GM10248 (cell line): Measurements from ENCODE around the gene NHP2.

Source experiments
- CTCF ChIA-PET: fragments of 300-600 bp; sonication (Branson Sonifier 250); formaldehyde crosslinking; extraction: SDS; loops from one replicate; lab custom pipeline; 2021; ENCODE audit warnings: antibody characterized with exemption; lab: Yijun Ruan, JAX
- POLR2A ChIA-PET: fragments of 350-650 bp; sonication (Branson Sonifier 250); formaldehyde crosslinking; extraction: SDS; loops from one replicate; lab custom pipeline; 2020; ENCODE audit warnings: antibody characterized with exemption; lab: Yijun Ruan, JAX
- DNase-seq: peaks from one replicate; pipeline ENCODE4 v3.0.0; 2012; ENCODE audit errors: extremely low spot score
- CTCF ChIP-seq: IDR thresholded peaks from 2 replicates; pipeline ENCODE4 v1.5.1; 2012; ENCODE audit warnings: mild to moderate bottlenecking, low read depth; ENCODE audit errors: extremely low read depth, missing control alignments, control extremely low read depth

Gene NHP2

DNA sequence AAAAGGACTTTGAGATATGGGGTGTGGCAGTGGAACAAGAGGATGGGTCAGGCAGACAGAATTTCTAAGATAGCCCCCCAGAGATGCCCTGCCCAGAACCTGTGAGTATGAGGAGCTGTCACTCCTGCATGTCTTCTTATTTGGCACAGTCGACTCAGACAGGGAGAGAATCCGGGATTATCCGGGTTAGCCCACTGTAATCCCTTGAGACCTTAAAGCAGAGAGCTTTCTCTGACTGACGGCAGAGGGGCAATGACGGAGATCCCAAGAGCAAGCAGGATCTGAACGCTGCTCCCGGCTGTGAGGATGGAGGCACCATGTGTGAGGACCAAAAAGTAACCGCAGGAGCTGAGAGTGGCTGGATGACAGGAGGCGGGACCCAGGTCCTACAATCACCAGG lies 8.8 kb upstream of the NHP2 start:
- ChIA-PET CTCF (interaction anchor here (1.1 to 3.1 kb wide), 8 partner anchors 9 to 101 kb away, joined by 3 to 40 read pairs (median 4); partner anchors contain the start of gene NHP2), POLR2A (no interaction called here)
- DNase-seq, result no peak
- TF ChIP-seq CTCF, result no peak

DNA sequence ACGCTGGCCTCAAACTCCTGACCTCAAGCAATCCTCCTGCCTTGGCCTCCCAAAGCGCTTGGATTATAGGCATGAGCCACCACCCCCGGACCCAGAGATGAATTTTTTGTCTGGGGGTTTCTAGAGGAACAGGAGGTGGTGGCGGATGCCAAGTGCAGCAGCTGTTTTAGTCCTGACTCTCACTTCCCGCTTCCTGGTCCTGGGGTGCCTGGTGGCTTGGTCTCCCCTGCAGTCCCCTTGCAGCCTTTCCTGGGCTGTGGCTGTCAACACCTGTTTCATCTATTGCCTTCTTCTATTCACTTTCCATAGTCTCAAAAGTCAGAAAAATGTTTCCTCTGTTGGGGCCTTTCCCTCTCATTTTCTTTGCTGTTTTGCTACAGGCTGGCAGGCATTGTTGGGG lies 6.5 kb upstream of the NHP2 start:
- ChIA-PET CTCF (interaction anchor here (9.3 kb wide), 1 partner anchor 84 kb away, joined by 73 read pairs; no protein-coding TSS in a partner anchor), POLR2A (no interaction called here)
- DNase-seq, result no peak
- TF ChIP-seq CTCF, result no peak

GRCh38 chr5:178155065-178155464 lies 1.4 kb upstream of the NHP2 start:
- no peak for DNase-seq
- ChIA-PET CTCF (interaction anchor here (0.7 to 9.3 kb wide), 3 partner anchors 9 to 79 kb away, joined by 4 to 73 read pairs (median 5); no protein-coding TSS in a partner anchor), POLR2A (no interaction called here)
- TF ChIP-seq CTCF, result no peak

GRCh38 chr5:178152491-178153444 lies 917 bp downstream of the NHP2 start:
- TF ChIP-seq CTCF, result no peak
- no peak for DNase-seq
- ChIA-PET POLR2A (interaction anchor here (0.8 to 0.9 kb wide), 2 partner anchors 15 to 52 kb away, joined by 4 to 8 read pairs; partner anchors contain the start of gene HNRNPAB), CTCF (interaction anchor here (0.9 to 9.3 kb wide), 11 partner anchors 8 to 76 kb away, joined by 3 to 73 read pairs (median 3); no protein-coding TSS in a partner anchor)

DNA sequence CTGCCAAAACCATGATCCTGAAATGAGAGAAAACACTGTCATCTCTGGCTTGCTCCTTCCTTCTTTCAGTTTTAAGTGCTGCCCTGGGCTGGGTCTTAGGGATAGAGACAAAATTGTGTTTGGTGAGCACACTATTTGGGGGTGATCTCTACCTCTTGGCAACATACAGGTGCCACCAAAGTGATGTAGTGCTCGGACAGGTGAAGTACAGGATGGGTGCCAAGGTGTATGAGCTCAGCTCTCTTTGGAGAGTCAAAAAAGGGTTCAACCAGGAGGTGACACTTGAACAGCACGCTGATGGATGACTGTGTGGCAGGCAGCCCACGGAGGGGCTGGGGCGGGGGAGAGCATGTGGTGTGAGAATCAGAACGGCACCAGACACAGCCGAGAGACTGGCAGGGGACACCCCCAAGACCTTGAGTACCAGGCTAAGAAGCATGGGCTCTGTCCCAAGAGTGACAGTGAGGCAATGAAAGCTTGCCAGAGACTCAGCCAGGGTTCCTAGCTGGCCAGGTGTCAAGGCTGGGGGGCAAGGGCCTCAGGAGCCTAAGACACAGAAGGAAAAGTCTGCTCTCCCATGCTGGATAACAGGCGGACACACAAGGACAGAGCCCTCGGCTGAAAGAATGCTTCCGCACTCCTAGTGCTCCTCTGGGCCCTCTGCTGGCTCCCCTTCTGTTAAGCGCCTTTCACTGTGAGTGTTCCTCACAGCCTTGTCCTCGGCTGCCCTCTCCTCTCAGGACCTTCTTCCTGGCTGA lies 2.5 kb downstream of the NHP2 start:
- no peak for DNase-seq
- no peak for TF ChIP-seq CTCF
- CTCF ChIA-PET, result interaction anchor here (2.4 to 10.0 kb wide), 3 partner anchors 12 to 77 kb away, joined by 9 to 155 read pairs (median 17); no protein-coding TSS in a partner anchor
- POLR2A ChIA-PET, result interaction anchor here (1.0 kb wide), 1 partner anchor 31 kb away, joined by 3 read pairs; no protein-coding TSS in a partner anchor
